Natural killer cell (primary cell): Measurements from ENCODE around the gene PCP4L1. TPM values are rescaled to one million over a fixed set of nuclear protein-coding genes. Genes with fewer than 3 reads are reported as not detected.
"Not testable (repeated sequence)": the region's sequence is repeated elsewhere in the genome, so short reads cannot be mapped to it uniquely, and the experiment has no call there.

Source experiments
- ATAC-seq, 3 donors: fragments of 150-1000 bp in 2 of 3; fragments of 200-7000 bp in 1 of 3; cut with Tn5 transposase; 1 replicate in 1 of 3; 2 replicates in 2 of 3; pipeline ENCODE4 v1.10.0; 2021; ENCODE audit warnings: mild to moderate bottlenecking in 2 of 3, moderate library complexity in 2 of 3
- DNase-seq, 2 donors: peaks; one replicate each; pipeline versions ENCODE4 v3.0.0 to v3.0.0-alpha.2; 2013 to 2021; ENCODE audit warnings: mixed read lengths in 1 of 2
- H3K27ac ChIP-seq: one replicate; pipeline ENCODE4 v1.5.1; 2013; ENCODE audit warnings: mild to moderate bottlenecking, low read length
- H3K27me3 ChIP-seq: one replicate; pipeline ENCODE4 v1.6.1; 2013; ENCODE audit warnings: low read length; ENCODE audit not compliant: control insufficient read depth, insufficient read depth
- H3K36me3 ChIP-seq: one replicate; pipeline ENCODE4 v1.6.1; 2013; ENCODE audit warnings: low read length; ENCODE audit not compliant: control insufficient read depth, insufficient read depth
- H3K4me1 ChIP-seq: one replicate; pipeline ENCODE4 v1.6.1; 2013; ENCODE audit warnings: low read length; ENCODE audit not compliant: control insufficient read depth, insufficient read depth
- H3K4me3 ChIP-seq: one replicate; pipeline ENCODE4 v1.5.1; 2013; ENCODE audit warnings: low read length
- H3K9me3 ChIP-seq: one replicate; pipeline ENCODE4 v1.6.1; 2013; ENCODE audit warnings: low read length; ENCODE audit not compliant: control insufficient read depth, insufficient read depth
- H3K27ac Mint-ChIP-seq, 2 donors: one replicate each; pipeline ENCODE4 v1.8.0; 2022; ENCODE audit warnings: mild to moderate bottlenecking in 2 of 2, mixed read lengths in 2 of 2, moderate library complexity in 1 of 2
- H3K27me3 Mint-ChIP-seq, 2 donors: one replicate each; pipeline ENCODE4 v1.8.0; 2022; ENCODE audit warnings: low read depth in 2 of 2, mixed read lengths in 2 of 2
- H3K36me3 Mint-ChIP-seq: one replicate; pipeline ENCODE4 v1.8.0; 2022; ENCODE audit warnings: mixed read lengths
- H3K4me1 Mint-ChIP-seq, 2 donors: one replicate each; pipeline ENCODE4 v1.8.0; 2022; ENCODE audit warnings: mixed read lengths in 2 of 2
- H3K4me3 Mint-ChIP-seq: one replicate; pipeline ENCODE4 v1.8.0; 2022; ENCODE audit warnings: mild to moderate bottlenecking, moderate library complexity, mixed read lengths
- H3K9me3 Mint-ChIP-seq, 2 donors: one replicate each; pipeline ENCODE4 v1.8.0; 2022; ENCODE audit warnings: mixed read lengths in 2 of 2
- CTCF ChIP-seq: fragments of 200-600 bp; IDR thresholded peaks from one replicate; pipeline ENCODE4 v1.8.0; 2022; ENCODE audit warnings: antibody characterized with exemption
- WGBS: methylation state at CpG from one replicate; pipeline ENCODE4 v1.1.7; 2013; ENCODE audit warnings: missing lambda C conversion rate; ENCODE audit not compliant: insufficient coverage; 5-methylcytosine and 5-hydroxymethylcytosine counted together
- intact Hi-C: fragments of 100-400 bp; cut with micrococcal nuclease; formaldehyde crosslinking; loops from one replicate; pipeline ENCODE4 v1.14.2; 2022
- total RNA-seq, 4 donors: library from RNA; stranded (reverse); fragments of 120-200 nt in 1 of 4; gene quantifications; one replicate each; pipeline versions ENCODE4 v1.2.3 to v1.2.4, GENCODE V29; 2013 to 2022

Gene PCP4L1
- total RNA-seq, 3 donors from 2014 or later (not counting 1 experiment from before 2014, with no cell fraction given), result not detected

GRCh38 chr1:161238039-161238473, 20.5 kb upstream of the PCP4L1 start, which contains the start of gene NR1I3:
TSS of gene NR1I3 (minus strand) at chr1:161238203. CDS start at chr1:161236565, 1,638 bp downstream.
- Histone ChIP-seq H3K27me3 (no peaks in the 10 kb centered on the region), H3K4me1 (no peaks in the 10 kb centered on the region), H3K9me3 (no peaks in the 10 kb centered on the region), H3K4me3 (no peak within 1 kb of the TSS), H3K36me3 (no peaks in the 10 kb centered on the region), H3K27ac (no peak within 1 kb of the TSS)
- TF ChIP-seq CTCF, result no peak
- Mint-ChIP-seq H3K36me3 (no peaks in the 10 kb centered on the region), H3K9me3 (no peaks in the 10 kb centered on the region), H3K27me3 (peaks cover 3 to 12% of the 10 kb centered on the region in 2 donors), H3K4me3 (no peak within 1 kb of the TSS), H3K27ac (no peak within 1 kb of the TSS), H3K4me1 (no peaks in the 10 kb centered on the region)
- no peak for DNase-seq
- WGBS, result 91% methylated on average over 4 of the region's 4 CpGs
- ATAC-seq, result no peak
- intact Hi-C loops, result no loop called here

- Mint-ChIP-seq H3K27me3 (peaks cover 3 to 12% of the 10 kb centered on the region in 2 donors), H3K4me3 (no peak overlapping the region), H3K27ac (no peak overlapping the region), H3K9me3 (no peaks in the 10 kb centered on the region), H3K4me1 (no peaks in the 10 kb centered on the region), H3K36me3 (no peaks in the 10 kb centered on the region)
- WGBS, result 87% methylated on average over 3 of the region's 3 CpGs
- H3K4me1 ChIP-seq, result no peaks in the 10 kb centered on the region
- H3K9me3 ChIP-seq, result no peaks in the 10 kb centered on the region
- DNase-seq (no peak), ATAC-seq (no peak)
- no peak overlapping the region for H3K27ac ChIP-seq
- H3K4me3 ChIP-seq, result no peak overlapping the region
- intact Hi-C loops, result no loop called here
- no peaks in the 10 kb centered on the region for H3K27me3 ChIP-seq
- TF ChIP-seq CTCF, result no peak
- H3K36me3 ChIP-seq, result no peaks in the 10 kb centered on the region
Measured at GRCh38 chr1:161241682-161242081, 16.9 kb upstream of the PCP4L1 start.

GRCh38 chr1:161242313-161242712, 16.2 kb upstream of the PCP4L1 start:
- no peak overlapping the region for H3K4me3 ChIP-seq
- TF ChIP-seq CTCF, result no peak
- H3K9me3 ChIP-seq, result no peaks in the 10 kb centered on the region
- no peak overlapping the region for H3K27ac ChIP-seq
- H3K36me3 ChIP-seq, result no peaks in the 10 kb centered on the region
- Mint-ChIP-seq H3K4me3 (no peak overlapping the region), H3K9me3 (no peaks in the 10 kb centered on the region), H3K4me1 (no peaks in the 10 kb centered on the region), H3K27ac (no peak overlapping the region), H3K36me3 (no peaks in the 10 kb centered on the region), H3K27me3 (peaks cover 3 to 12% of the 10 kb centered on the region in 2 donors)
- ATAC-seq (no peak), DNase-seq (no peak)
- H3K27me3 ChIP-seq, result no peaks in the 10 kb centered on the region
- intact Hi-C loops, result no loop called here
- 32% methylated on average over 2 of the region's 2 CpGs for WGBS
- no peaks in the 10 kb centered on the region for H3K4me1 ChIP-seq

GRCh38 chr1:161244888-161245287, 13.7 kb upstream of the PCP4L1 start:
- Mint-ChIP-seq H3K4me1 (no peaks in the 10 kb centered on the region), H3K36me3 (no peaks in the 10 kb centered on the region), H3K27ac (no peak overlapping the region), H3K4me3 (no peak overlapping the region), H3K9me3 (no peaks in the 10 kb centered on the region), H3K27me3 (peaks cover 2 to 9% of the 10 kb centered on the region in 2 donors)
- no peak for ATAC-seq
- TF ChIP-seq CTCF, result no peak
- H3K27me3 ChIP-seq, result no peaks in the 10 kb centered on the region
- no peaks in the 10 kb centered on the region for H3K4me1 ChIP-seq
- H3K27ac ChIP-seq, result no peak overlapping the region
- DNase-seq, result no peak
- H3K36me3 ChIP-seq, result no peaks in the 10 kb centered on the region
- intact Hi-C loops, result no loop called here
- 96% methylated on average over 4 of the region's 4 CpGs for WGBS
- H3K9me3 ChIP-seq, result no peaks in the 10 kb centered on the region
- no peak overlapping the region for H3K4me3 ChIP-seq

GRCh38 chr1:161250100-161250499, 8.4 kb upstream of the PCP4L1 start:
- intact Hi-C loops, H3K9me3 ChIP-seq, H3K27ac Mint-ChIP-seq, H3K4me3 Mint-ChIP-seq, H3K4me1 ChIP-seq, H3K27me3 ChIP-seq, H3K4me1 Mint-ChIP-seq, DNase-seq, H3K4me3 ChIP-seq, H3K27me3 Mint-ChIP-seq, ATAC-seq, H3K27ac ChIP-seq, H3K36me3 Mint-ChIP-seq, H3K36me3 ChIP-seq, H3K9me3 Mint-ChIP-seq: not testable (repeated sequence)
- WGBS, result 92% methylated on average over 5 of the region's 5 CpGs
